ENCODE measurements around the gene ERBB4.

GRCh38 chr2:211822686-211823335 is 715.8 kb downstream of the ERBB4 start:
- no peak for TF ChIP-seq CTCF (IDR thresholded peaks at IDR 0.05)
- no peak for TF ChIP-seq POLR2A (IDR thresholded peaks at IDR 0.05)

Data from Peyer's patch (tissue), 4 donors.